Neural cell (in vitro differentiated cells): ENCODE results near the gene KRT20. TPM values are rescaled to one million over a fixed set of nuclear protein-coding genes. Genes with fewer than 3 reads are reported as not detected.

Source experiments
- H2AFZ ChIP-seq: fragments of 200-600, 300-800 bp; sonication (generic), shearing (Covaris generic); 2 replicates; pipeline ENCODE4 v1.6.0; 2014; ENCODE audit warnings: low read depth, mild to moderate bottlenecking, antibody characterized with exemption, low read length, moderate library complexity
- H3F3A ChIP-seq: fragments of 200-600 bp; shearing (Covaris generic); 2 replicates; pipeline ENCODE4 v1.6.1; 2016; ENCODE audit warnings: mild to moderate bottlenecking, moderate library complexity, mixed read lengths, antibody characterized with exemption, low read length; ENCODE audit not compliant: insufficient read depth, poor library complexity, severe bottlenecking
- H3K27ac ChIP-seq: fragments of 200-600, 300-800 bp; sonication (generic), shearing (Covaris generic); 2 replicates; pipeline ENCODE4 v1.5.1; 2014; ENCODE audit warnings: mild to moderate bottlenecking, low read length, moderate library complexity
- H3K27me3 ChIP-seq: fragments of 300-800, 200-600 bp; sonication (generic), shearing (Covaris generic); 2 replicates; pipeline ENCODE4 v1.6.0; 2014; ENCODE audit warnings: mild to moderate bottlenecking, low read depth, low read length, moderate library complexity; ENCODE audit not compliant: insufficient read depth
- H3K36me3 ChIP-seq: fragments of 300-800, 200-600 bp; sonication (generic), shearing (Covaris generic); 2 replicates; pipeline ENCODE4 v1.5.1; 2014; ENCODE audit warnings: mild to moderate bottlenecking, antibody characterized with exemption, low read length, moderate library complexity; ENCODE audit not compliant: insufficient read depth
- H3K4me2 ChIP-seq: fragments of 300-800, 200-600 bp; sonication (generic), shearing (Covaris generic); 2 replicates; pipeline ENCODE4 v1.6.0; 2014; ENCODE audit warnings: mild to moderate bottlenecking, low read length
- H3K4me3 ChIP-seq: fragments of 300-800, 200-600 bp; sonication (generic), shearing (Covaris generic); 2 replicates; pipeline ENCODE4 v1.5.1; 2014; ENCODE audit warnings: mild to moderate bottlenecking, low read length, moderate library complexity
- H3K79me2 ChIP-seq: fragments of 200-600 bp; shearing (Covaris generic); replicated peaks from 2 replicates; pipeline ENCODE4 v1.6.0; 2014; ENCODE audit warnings: mild to moderate bottlenecking, low read length, moderate library complexity; ENCODE audit not compliant: insufficient read depth
- H3K9ac ChIP-seq: fragments of 300-800, 200-600 bp; sonication (generic), shearing (Covaris generic); 2 replicates; pipeline ENCODE4 v1.6.1; 2016; ENCODE audit warnings: mild to moderate bottlenecking, low read length, mixed read lengths
- H3K9me2 ChIP-seq: fragments of 200-600 bp; shearing (Covaris generic); 2 replicates; pipeline ENCODE4 v1.6.1; 2016; ENCODE audit warnings: mild to moderate bottlenecking, low read length, mixed read lengths; ENCODE audit not compliant: insufficient read depth
- H3K9me3 ChIP-seq: fragments of 200-600, 300-800 bp; sonication (generic), shearing (Covaris generic); 2 replicates; pipeline ENCODE4 v1.6.1; 2016; ENCODE audit warnings: mild to moderate bottlenecking, mixed run types, low read length, moderate library complexity, mixed read lengths
- H4K20me1 ChIP-seq: fragments of 200-600 bp; shearing (Covaris generic); 2 replicates; pipeline ENCODE4 v1.6.1; 2016; ENCODE audit warnings: mild to moderate bottlenecking, mixed run types; ENCODE audit not compliant: insufficient read depth
- CTCF ChIP-seq: fragments of 450-650 bp; IDR thresholded peaks from 2 replicates; pipeline ENCODE4 v1.5.1; 2014; ENCODE audit warnings: antibody characterized with exemption, mild to moderate bottlenecking, moderate library complexity; ENCODE audit not compliant: poor library complexity, severe bottlenecking
- EP300 ChIP-seq: fragments of 450-650 bp; conservative IDR thresholded peaks from 2 replicates; pipeline ENCODE4 v1.6.1; 2014; ENCODE audit warnings: antibody characterized with exemption, mild to moderate bottlenecking, moderate library complexity; ENCODE audit not compliant: poor library complexity, severe bottlenecking
- EZH2 ChIP-seq: fragments of 200-600, 300-800 bp; shearing (Covaris generic), sonication (generic); IDR thresholded peaks from 2 replicates; pipeline ENCODE4 v1.6.1; 2014; ENCODE audit warnings: antibody characterized with exemption, low read length, borderline replicate concordance, mild to moderate bottlenecking; ENCODE audit not compliant: insufficient read depth, poor library complexity, severe bottlenecking
- MXI1 ChIP-seq: fragments of 450-650 bp; conservative IDR thresholded peaks from 2 replicates; pipeline ENCODE4 v1.6.1; 2014; ENCODE audit warnings: antibody characterized with exemption, mild to moderate bottlenecking; ENCODE audit not compliant: poor library complexity, severe bottlenecking
- POLR2AphosphoS5 ChIP-seq: IDR thresholded peaks from 2 replicates; pipeline ENCODE4 v1.6.1; 2012
- RAD21 ChIP-seq: fragments of 450-650 bp; conservative IDR thresholded peaks from 2 replicates; pipeline ENCODE4 v1.6.1; 2014; ENCODE audit warnings: antibody characterized with exemption, mild to moderate bottlenecking, moderate library complexity
- REST ChIP-seq: IDR thresholded peaks from 2 replicates; pipeline ENCODE4 v1.6.1; 2012; ENCODE audit warnings: borderline replicate concordance
- SMC3 ChIP-seq: fragments of 450-650 bp; conservative IDR thresholded peaks from 2 replicates; pipeline ENCODE4 v1.6.1; 2014; ENCODE audit warnings: antibody characterized with exemption, mild to moderate bottlenecking, moderate library complexity; ENCODE audit not compliant: poor library complexity
- TAF1 ChIP-seq: IDR thresholded peaks from 2 replicates; pipeline ENCODE4 v1.6.1; 2012; ENCODE audit warnings: low read depth
- polyA plus RNA-seq: library from polyadenylated mRNA; depleted of rRNA; stranded (reverse); fragments of >200 nt; gene quantifications from 2 replicates; pipeline ENCODE4 v1.2.3, GENCODE V29; 2014

Gene KRT20
- polyA plus RNA-seq, 1 donor from 2014 or later: not detected

- TF ChIP-seq REST (no peak), POLR2AphosphoS5 (no peak), RAD21 (no peak)
Measured at GRCh38 chr17:40909755-40910154, 24.7 kb upstream of the KRT20 start (continued).

GRCh38 chr17:40909351-40909750, 24.3 kb upstream of the KRT20 start:
- Histone ChIP-seq H3K36me3 (no peaks in the 10 kb centered on the region), H3K9ac (no peak overlapping the region), H3K4me2 (no peak overlapping the region), H4K20me1 (no peaks in the 10 kb centered on the region), H3K79me2 (no peaks in the 10 kb centered on the region), H3K27ac (no peak overlapping the region), H3K9me3 (no peaks in the 10 kb centered on the region), H3K9me2 (no peaks in the 10 kb centered on the region), H2AFZ (peak overlapping the region; percentile 84), H3K4me3 (no peak overlapping the region), H3K27me3 (no peaks in the 10 kb centered on the region), H3F3A (no peaks in the 10 kb centered on the region)
- peak; percentile 97 for TF ChIP-seq RAD21
- no peak for TF ChIP-seq EZH2
- TF ChIP-seq SMC3: peak; percentile 98
- TF ChIP-seq CTCF: peak; percentile 95

GRCh38 chr17:40906613-40907012, 21.6 kb upstream of the KRT20 start:
- no peaks in the 10 kb centered on the region for H3K27me3 ChIP-seq
- H3K4me2 ChIP-seq: no peak overlapping the region
- no peaks in the 10 kb centered on the region for H3K9me3 ChIP-seq
- H3K27ac ChIP-seq: no peak overlapping the region
- TF ChIP-seq CTCF (no peak), MXI1 (no peak), EP300 (no peak), POLR2AphosphoS5 (no peak), SMC3 (no peak), EZH2 (no peak), RAD21 (no peak), REST (no peak), TAF1 (no peak)
- H3K79me2 ChIP-seq: no peaks in the 10 kb centered on the region
- H2AFZ ChIP-seq: no peak overlapping the region
- no peak overlapping the region for H3K9ac ChIP-seq
- no peaks in the 10 kb centered on the region for H3K9me2 ChIP-seq
- no peaks in the 10 kb centered on the region for H3K36me3 ChIP-seq
- H3K4me3 ChIP-seq: no peak overlapping the region
- no peaks in the 10 kb centered on the region for H4K20me1 ChIP-seq
- no peaks in the 10 kb centered on the region for H3F3A ChIP-seq
